DOHH2 (cell line): ENCODE results near the gene PBX4.

Experiments used
- CTCF ChIP-seq: fragments of 200-600 bp; sonication (generic); IDR thresholded peaks from one replicate; pipeline ENCODE4 v1.5.1; 2014; ENCODE audit warnings: antibody characterized with exemption, mild to moderate bottlenecking, low read depth, low read length; ENCODE audit not compliant: poor library complexity, severe bottlenecking
- EZH2phosphoT487 ChIP-seq: fragments of 200-600 bp; sonication (generic); IDR thresholded peaks from 2 replicates; pipeline ENCODE4 v1.6.1; 2017; ENCODE audit warnings: borderline replicate concordance, mild to moderate bottlenecking, antibody characterized with exemption, low read length, moderate library complexity, mixed read lengths

GRCh38 chr19:19517235-19517619, 101.3 kb downstream of the PBX4 start:
- TF ChIP-seq CTCF (no peak), EZH2phosphoT487 (no peak)
